Measurements from ENCODE around the gene CBL. TPM values are rescaled to one million over a fixed set of nuclear protein-coding genes. Genes with fewer than 3 reads are reported as not detected.

The CBL gene
- total RNA-seq, 3 donors from 2014 or later (not counting 1 experiment from before 2014, with no cell fraction given), result 29.0 to 32.5 (median 30.1) TPM

GRCh38 chr11:119297938-119298337 is 91.8 kb downstream of the CBL start:
- Mint-ChIP-seq H3K4me3 (no peak overlapping the region), H3K9me3 (no peaks in the 10 kb centered on the region), H3K4me1 (no peaks in the 10 kb centered on the region), H3K36me3 (peaks cover 12% of the 10 kb centered on the region), H3K27me3 (ENCODE audit: low read depth in 2 of 2) (no peaks in the 10 kb centered on the region), H3K27ac (no peak overlapping the region)
- intact Hi-C loops (cut with micrococcal nuclease), result no loop called here
- Histone ChIP-seq H3K27ac (ENCODE audit: low read length) (no peak overlapping the region), H3K36me3 (ENCODE audit: control insufficient read depth, insufficient read depth, low read length) (peaks cover 62% of the 10 kb centered on the region), H3K4me3 (ENCODE audit: low read length) (no peak overlapping the region), H3K4me1 (ENCODE audit: control insufficient read depth, insufficient read depth, low read length) (no peaks in the 10 kb centered on the region), H3K27me3 (ENCODE audit: control insufficient read depth, insufficient read depth, low read length) (no peaks in the 10 kb centered on the region), H3K9me3 (ENCODE audit: control insufficient read depth, insufficient read depth, low read length) (no peaks in the 10 kb centered on the region)
- 98% methylated on average over 3 of the region's 3 CpGs for WGBS (ENCODE audit: insufficient coverage)
- no peak for TF ChIP-seq CTCF (IDR thresholded peaks at IDR 0.05)
- ATAC-seq (no peak), DNase-seq (no peak)

DNA sequence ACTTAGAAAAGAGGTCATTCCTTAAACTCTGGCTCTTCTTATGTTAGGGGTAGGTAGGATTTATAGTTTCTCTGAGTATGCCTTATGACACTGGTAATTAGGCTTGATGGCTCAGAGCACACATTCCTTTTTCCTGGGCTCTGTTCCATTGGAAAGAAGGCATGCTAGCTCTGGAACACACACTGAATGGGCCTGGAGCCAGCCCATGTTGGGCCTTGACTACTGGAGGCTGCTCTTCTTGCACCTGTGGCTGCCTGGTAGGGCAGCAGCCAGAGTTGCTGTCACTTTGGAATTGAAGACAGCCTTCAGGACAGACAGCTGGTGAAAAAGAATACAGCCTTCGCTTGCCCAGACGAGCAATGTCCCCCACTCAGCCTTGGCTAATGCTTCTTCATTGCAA is 92.6 kb downstream of the CBL start:
- H3K27ac ChIP-seq (ENCODE audit: low read length), result no peak overlapping the region
- H3K4me1 ChIP-seq (ENCODE audit: control insufficient read depth, insufficient read depth, low read length), result no peaks in the 10 kb centered on the region
- peaks cover 69% of the 10 kb centered on the region for H3K36me3 ChIP-seq (ENCODE audit: control insufficient read depth, insufficient read depth, low read length)
- no peaks in the 10 kb centered on the region for H3K9me3 ChIP-seq (ENCODE audit: control insufficient read depth, insufficient read depth, low read length)
- Mint-ChIP-seq H3K36me3 (peaks cover 20% of the 10 kb centered on the region), H3K9me3 (no peaks in the 10 kb centered on the region), H3K27me3 (ENCODE audit: low read depth in 2 of 2) (no peaks in the 10 kb centered on the region), H3K4me1 (no peaks in the 10 kb centered on the region), H3K4me3 (no peak overlapping the region), H3K27ac (no peak overlapping the region)
- DNase-seq (no peak), ATAC-seq (no peak)
- H3K27me3 ChIP-seq (ENCODE audit: control insufficient read depth, insufficient read depth, low read length), result no peaks in the 10 kb centered on the region
- no peak overlapping the region for H3K4me3 ChIP-seq (ENCODE audit: low read length)
- intact Hi-C loops (cut with micrococcal nuclease), result no loop called here
- WGBS (ENCODE audit: insufficient coverage), result 94% methylated on average over 2 of the region's 2 CpGs
- TF ChIP-seq CTCF (IDR thresholded peaks at IDR 0.05), result no peak

DNA sequence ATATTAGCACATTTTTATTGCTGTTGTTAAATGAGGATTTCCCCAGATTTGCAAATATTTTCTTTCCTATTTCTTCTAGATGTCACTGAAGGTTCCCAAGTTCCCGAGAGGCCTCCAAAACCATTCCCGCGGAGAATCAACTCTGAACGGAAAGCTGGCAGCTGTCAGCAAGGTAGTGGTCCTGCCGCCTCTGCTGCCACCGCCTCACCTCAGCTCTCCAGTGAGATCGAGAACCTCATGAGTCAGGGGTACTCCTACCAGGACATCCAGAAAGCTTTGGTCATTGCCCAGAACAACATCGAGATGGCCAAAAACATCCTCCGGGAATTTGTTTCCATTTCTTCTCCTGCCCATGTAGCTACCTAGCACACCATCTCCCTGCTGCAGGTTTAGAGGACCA is 93.3 kb downstream of the CBL start:
- no peaks in the 10 kb centered on the region for H3K27me3 Mint-ChIP-seq (ENCODE audit: low read depth in 2 of 2)
- H3K9me3 Mint-ChIP-seq, result no peaks in the 10 kb centered on the region
- Histone ChIP-seq H3K9me3 (ENCODE audit: control insufficient read depth, insufficient read depth, low read length) (no peaks in the 10 kb centered on the region), H3K36me3 (ENCODE audit: control insufficient read depth, insufficient read depth, low read length) (peaks cover 75% of the 10 kb centered on the region), H3K4me1 (ENCODE audit: control insufficient read depth, insufficient read depth, low read length) (no peaks in the 10 kb centered on the region), H3K27ac (ENCODE audit: low read length) (no peak overlapping the region), H3K27me3 (ENCODE audit: control insufficient read depth, insufficient read depth, low read length) (no peaks in the 10 kb centered on the region), H3K4me3 (ENCODE audit: low read length) (no peak overlapping the region)
- H3K4me3 Mint-ChIP-seq, result no peak overlapping the region
- intact Hi-C loops (cut with micrococcal nuclease), result no loop called here
- no peaks in the 10 kb centered on the region for H3K4me1 Mint-ChIP-seq
- peaks cover 22% of the 10 kb centered on the region for H3K36me3 Mint-ChIP-seq
- ATAC-seq (no peak), DNase-seq (no peak)
- TF ChIP-seq CTCF (IDR thresholded peaks at IDR 0.05), result no peak
- H3K27ac Mint-ChIP-seq, result no peak overlapping the region
- over 99% methylated on average over 9 of the region's 9 CpGs for whole genome bisulfite sequencing (ENCODE audit: insufficient coverage)

DNA sequence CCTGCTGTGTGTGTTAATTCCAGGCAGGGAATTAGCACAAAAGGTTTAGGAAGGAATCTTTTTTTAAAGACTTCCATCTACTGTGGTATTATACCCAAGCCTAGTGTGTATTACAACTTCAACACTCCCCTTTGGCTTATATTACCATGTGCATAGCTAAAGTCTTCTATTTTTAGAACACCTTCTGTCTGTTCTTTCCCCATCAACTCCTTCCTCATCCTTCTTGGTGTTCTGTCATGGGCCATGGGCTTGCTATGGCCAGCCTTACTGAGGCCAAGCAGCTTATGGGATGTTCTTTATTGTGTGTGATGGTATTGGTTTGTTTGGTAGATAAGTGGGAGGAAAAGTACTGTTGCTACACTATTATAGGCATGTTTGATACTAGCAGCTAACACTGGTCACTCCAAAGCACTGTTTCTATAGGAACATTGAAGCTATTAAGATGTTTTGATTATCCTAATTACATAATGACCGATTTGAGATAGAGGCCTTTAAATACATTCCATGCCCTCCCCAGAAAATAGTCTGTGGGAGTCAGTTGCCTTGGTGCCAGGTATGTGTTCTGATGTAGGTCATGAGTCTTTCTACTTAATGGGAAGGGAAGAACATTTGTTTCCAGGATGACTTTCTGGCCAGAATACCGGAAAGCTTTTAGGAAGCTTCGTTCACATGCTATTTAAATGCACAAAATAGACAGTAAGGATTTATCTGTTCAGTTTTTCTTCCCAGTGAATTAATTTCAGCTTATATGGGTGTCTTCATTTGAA is 94.2 kb downstream of the CBL start:
- 100% methylated on average over 2 of the region's 3 CpGs for WGBS (ENCODE audit: insufficient coverage)
- TF ChIP-seq CTCF (IDR thresholded peaks at IDR 0.05), result no peak
- H3K4me3 ChIP-seq (ENCODE audit: low read length), result no peak overlapping the region
- H3K27me3 Mint-ChIP-seq (ENCODE audit: low read depth in 2 of 2), result no peaks in the 10 kb centered on the region
- H3K36me3 Mint-ChIP-seq, result peaks cover 25% of the 10 kb centered on the region
- no peaks in the 10 kb centered on the region for H3K9me3 Mint-ChIP-seq
- H3K4me1 ChIP-seq (ENCODE audit: control insufficient read depth, insufficient read depth, low read length), result no peaks in the 10 kb centered on the region
- no peaks in the 10 kb centered on the region for H3K27me3 ChIP-seq (ENCODE audit: control insufficient read depth, insufficient read depth, low read length)
- DNase-seq, result no peak
- no peaks in the 10 kb centered on the region for H3K4me1 Mint-ChIP-seq
- H3K36me3 ChIP-seq (ENCODE audit: control insufficient read depth, insufficient read depth, low read length), result peaks cover 78% of the 10 kb centered on the region
- H3K9me3 ChIP-seq (ENCODE audit: control insufficient read depth, insufficient read depth, low read length), result no peaks in the 10 kb centered on the region
- H3K27ac ChIP-seq (ENCODE audit: low read length), result no peak overlapping the region
- no peak for ATAC-seq
- intact Hi-C loops (cut with micrococcal nuclease), result no loop called here
- H3K27ac Mint-ChIP-seq, result no peak overlapping the region
- no peak overlapping the region for H3K4me3 Mint-ChIP-seq

Measured in natural killer cell (primary cell).